Liver (tissue), 3 donors: ENCODE data around the gene ISG15.

ENCODE experiments used
- CTCF ChIP-seq: fragments of 150-350 bp; IDR thresholded peaks from 2 replicates; pipeline ENCODE4 v1.5.1; 2017; ENCODE audit warnings: improper control_type of control experiment, low read depth, low read length; ENCODE audit not compliant: missing input control
- RAD21 ChIP-seq, 2 donors: IDR thresholded peaks; 2 replicates each; pipeline ENCODE4 v1.6.1; 2016; ENCODE audit warnings: antibody characterized with exemption in 2 of 2, mild to moderate bottlenecking in 2 of 2
- REST ChIP-seq: IDR thresholded peaks from 2 replicates; pipeline ENCODE4 v1.6.1; 2016; ENCODE audit warnings: antibody characterized with exemption, mild to moderate bottlenecking
- RXRA ChIP-seq, 2 donors: IDR thresholded peaks; 2 replicates each; pipeline ENCODE4 v1.6.1; 2017 to 2018; ENCODE audit warnings: antibody characterized with exemption in 2 of 2, mild to moderate bottlenecking in 1 of 2
- SP1 ChIP-seq: IDR thresholded peaks from 2 replicates; pipeline ENCODE4 v1.6.1; 2018; ENCODE audit warnings: antibody characterized with exemption, mild to moderate bottlenecking
- ZBTB33 ChIP-seq: IDR thresholded peaks from 2 replicates; pipeline ENCODE4 v1.6.1; 2016; ENCODE audit warnings: antibody characterized with exemption
- donor health status: healthy.
- donor health status: healthy.

GRCh38 chr1:1051127-1051810, 38.0 kb downstream of the ISG15 start:
- TF ChIP-seq CTCF (no peak), RXRA (IDR thresholded peaks at IDR 0.05) (no peak), ZBTB33 (no peak), SP1 (no peak), RAD21 (IDR thresholded peaks at IDR 0.05) (no peak), REST (no peak)
